ENCODE measurements around the gene CADPS2.
"Not testable (repeated sequence)": the region's sequence is repeated elsewhere in the genome, so short reads cannot be mapped to it uniquely, and the experiment has no call there.

Gene CADPS2

DNA sequence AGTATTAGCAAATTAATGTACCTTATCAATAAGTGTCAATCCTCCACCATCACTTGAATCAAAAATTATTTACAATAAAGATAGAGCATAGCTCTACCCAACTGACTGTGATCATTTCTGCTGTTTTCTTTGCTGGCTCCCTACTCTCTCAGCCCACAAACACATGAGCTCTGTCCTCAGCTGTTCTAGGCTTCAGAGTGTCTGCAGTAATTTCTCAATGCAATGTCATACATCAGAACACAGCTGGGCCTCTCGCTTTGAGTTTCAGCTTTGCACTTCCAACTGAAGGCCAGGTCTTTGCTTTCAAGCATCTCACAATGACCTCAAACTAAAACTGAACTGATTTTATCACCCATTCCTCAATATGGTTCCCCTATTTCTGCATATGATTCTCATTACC is 243.0 kb downstream of the CADPS2 start:
- no peak overlapping the region for H3K27ac ChIP-seq (replicated peaks)
- no peaks in the 10 kb centered on the region for H3K27me3 ChIP-seq (ENCODE audit: insufficient read depth, poor library complexity, severe bottlenecking)
- no peak overlapping the region for H3K4me3 ChIP-seq (replicated peaks; ENCODE audit: insufficient read depth, low read length)
- no peak for DNase-seq (ENCODE audit: low read depth in 1 of 2, low spot score in 1 of 2)
- TF ChIP-seq, protein P1, sequence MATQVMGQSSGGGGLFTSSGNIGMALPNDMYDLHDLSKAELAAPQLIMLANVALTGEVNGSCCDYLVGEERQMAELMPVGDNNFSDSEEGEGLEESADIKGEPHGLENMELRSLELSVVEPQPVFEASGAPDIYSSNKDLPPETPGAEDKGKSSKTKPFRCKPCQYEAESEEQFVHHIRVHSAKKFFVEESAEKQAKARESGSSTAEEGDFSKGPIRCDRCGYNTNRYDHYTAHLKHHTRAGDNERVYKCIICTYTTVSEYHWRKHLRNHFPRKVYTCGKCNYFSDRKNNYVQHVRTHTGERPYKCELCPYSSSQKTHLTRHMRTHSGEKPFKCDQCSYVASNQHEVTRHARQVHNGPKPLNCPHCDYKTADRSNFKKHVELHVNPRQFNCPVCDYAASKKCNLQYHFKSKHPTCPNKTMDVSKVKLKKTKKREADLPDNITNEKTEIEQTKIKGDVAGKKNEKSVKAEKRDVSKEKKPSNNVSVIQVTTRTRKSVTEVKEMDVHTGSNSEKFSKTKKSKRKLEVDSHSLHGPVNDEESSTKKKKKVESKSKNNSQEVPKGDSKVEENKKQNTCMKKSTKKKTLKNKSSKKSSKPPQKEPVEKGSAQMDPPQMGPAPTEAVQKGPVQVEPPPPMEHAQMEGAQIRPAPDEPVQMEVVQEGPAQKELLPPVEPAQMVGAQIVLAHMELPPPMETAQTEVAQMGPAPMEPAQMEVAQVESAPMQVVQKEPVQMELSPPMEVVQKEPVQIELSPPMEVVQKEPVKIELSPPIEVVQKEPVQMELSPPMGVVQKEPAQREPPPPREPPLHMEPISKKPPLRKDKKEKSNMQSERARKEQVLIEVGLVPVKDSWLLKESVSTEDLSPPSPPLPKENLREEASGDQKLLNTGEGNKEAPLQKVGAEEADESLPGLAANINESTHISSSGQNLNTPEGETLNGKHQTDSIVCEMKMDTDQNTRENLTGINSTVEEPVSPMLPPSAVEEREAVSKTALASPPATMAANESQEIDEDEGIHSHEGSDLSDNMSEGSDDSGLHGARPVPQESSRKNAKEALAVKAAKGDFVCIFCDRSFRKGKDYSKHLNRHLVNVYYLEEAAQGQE (IDR thresholded peaks at IDR 0.05; ENCODE audit: insufficient replicate concordance, low read depth), result no peak
- TF ChIP-seq POLR2AphosphoS5 (IDR thresholded peaks at IDR 0.05; ENCODE audit: low read depth) (no peak), SPI1 (IDR thresholded peaks at IDR 0.05; ENCODE audit: borderline replicate concordance, low read depth) (no peak), GABPA (IDR thresholded peaks at IDR 0.05; ENCODE audit: low read depth) (no peak)
- TF ChIP-seq, protein P2, sequence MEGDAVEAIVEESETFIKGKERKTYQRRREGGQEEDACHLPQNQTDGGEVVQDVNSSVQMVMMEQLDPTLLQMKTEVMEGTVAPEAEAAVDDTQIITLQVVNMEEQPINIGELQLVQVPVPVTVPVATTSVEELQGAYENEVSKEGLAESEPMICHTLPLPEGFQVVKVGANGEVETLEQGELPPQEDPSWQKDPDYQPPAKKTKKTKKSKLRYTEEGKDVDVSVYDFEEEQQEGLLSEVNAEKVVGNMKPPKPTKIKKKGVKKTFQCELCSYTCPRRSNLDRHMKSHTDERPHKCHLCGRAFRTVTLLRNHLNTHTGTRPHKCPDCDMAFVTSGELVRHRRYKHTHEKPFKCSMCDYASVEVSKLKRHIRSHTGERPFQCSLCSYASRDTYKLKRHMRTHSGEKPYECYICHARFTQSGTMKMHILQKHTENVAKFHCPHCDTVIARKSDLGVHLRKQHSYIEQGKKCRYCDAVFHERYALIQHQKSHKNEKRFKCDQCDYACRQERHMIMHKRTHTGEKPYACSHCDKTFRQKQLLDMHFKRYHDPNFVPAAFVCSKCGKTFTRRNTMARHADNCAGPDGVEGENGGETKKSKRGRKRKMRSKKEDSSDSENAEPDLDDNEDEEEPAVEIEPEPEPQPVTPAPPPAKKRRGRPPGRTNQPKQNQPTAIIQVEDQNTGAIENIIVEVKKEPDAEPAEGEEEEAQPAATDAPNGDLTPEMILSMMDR (IDR thresholded peaks at IDR 0.05; ENCODE audit: insufficient read depth, low read length), result no peak

DNA sequence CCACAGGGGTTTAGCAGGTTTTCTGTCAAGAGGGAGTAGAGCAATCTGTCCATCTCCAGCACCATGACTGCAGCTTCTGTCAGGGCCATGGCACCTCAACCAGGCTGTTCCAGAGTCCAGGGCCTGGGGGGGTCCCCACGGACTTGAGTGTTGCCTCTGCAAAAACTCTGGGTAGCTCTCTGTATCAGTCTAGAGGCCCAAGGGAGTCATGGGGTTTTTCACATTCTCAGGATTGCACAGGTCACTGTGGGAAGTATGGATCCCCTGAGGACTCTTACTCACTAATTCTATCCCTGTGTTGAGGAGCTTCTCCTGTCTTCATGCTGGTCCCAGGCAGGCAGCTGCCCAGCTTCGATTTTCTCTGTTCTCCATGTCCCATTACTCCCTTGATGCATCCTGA is 247.8 kb downstream of the CADPS2 start:
- no peaks in the 10 kb centered on the region for H3K27me3 ChIP-seq (ENCODE audit: insufficient read depth, poor library complexity, severe bottlenecking)
- TF ChIP-seq SPI1 (IDR thresholded peaks at IDR 0.05; ENCODE audit: borderline replicate concordance, low read depth) (no peak), GABPA (IDR thresholded peaks at IDR 0.05; ENCODE audit: low read depth) (no peak), POLR2AphosphoS5 (IDR thresholded peaks at IDR 0.05; ENCODE audit: low read depth) (no peak)
- TF ChIP-seq, protein P2 (IDR thresholded peaks at IDR 0.05; ENCODE audit: insufficient read depth, low read length), result no peak
- TF ChIP-seq, protein P1 (IDR thresholded peaks at IDR 0.05; ENCODE audit: insufficient replicate concordance, low read depth), result no peak
- no peak overlapping the region for H3K27ac ChIP-seq (replicated peaks)
- DNase-seq (ENCODE audit: low read depth in 1 of 2, low spot score in 1 of 2), result no peak
- no peak overlapping the region for H3K4me3 ChIP-seq (replicated peaks; ENCODE audit: insufficient read depth, low read length)

DNA sequence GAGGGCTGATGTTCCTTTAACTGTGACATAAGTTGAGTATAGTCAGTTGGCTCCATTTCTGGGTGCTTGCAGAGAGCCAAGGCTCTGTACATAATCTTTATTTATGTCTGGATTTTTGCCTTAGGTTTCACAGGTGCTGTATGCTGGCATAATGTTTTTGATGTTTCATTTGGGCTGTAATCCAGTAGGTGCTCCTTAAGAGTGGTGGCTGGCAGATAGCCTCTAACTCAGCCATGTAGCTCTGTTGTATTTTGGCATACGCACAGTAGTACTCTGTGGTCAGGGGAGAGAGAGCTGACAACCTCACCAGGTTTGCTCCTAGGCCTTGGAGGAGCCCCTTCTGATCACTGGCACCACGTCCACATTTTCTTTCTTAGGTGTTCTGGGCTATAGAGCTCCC is 248.5 kb downstream of the CADPS2 start:
- H3K27me3 ChIP-seq (ENCODE audit: insufficient read depth, poor library complexity, severe bottlenecking), result no peaks in the 10 kb centered on the region
- H3K4me3 ChIP-seq (replicated peaks; ENCODE audit: insufficient read depth, low read length), result no peak overlapping the region
- TF ChIP-seq, protein P2 (IDR thresholded peaks at IDR 0.05; ENCODE audit: insufficient read depth, low read length), result no peak
- TF ChIP-seq SPI1 (IDR thresholded peaks at IDR 0.05; ENCODE audit: borderline replicate concordance, low read depth), result no peak
- TF ChIP-seq, protein P1 (IDR thresholded peaks at IDR 0.05; ENCODE audit: insufficient replicate concordance, low read depth), result no peak
- TF ChIP-seq GABPA (IDR thresholded peaks at IDR 0.05; ENCODE audit: low read depth), result no peak
- no peak for TF ChIP-seq POLR2AphosphoS5 (IDR thresholded peaks at IDR 0.05; ENCODE audit: low read depth)
- H3K27ac ChIP-seq (replicated peaks), result no peak overlapping the region
- no peak for DNase-seq (ENCODE audit: low read depth in 1 of 2, low spot score in 1 of 2)

DNA sequence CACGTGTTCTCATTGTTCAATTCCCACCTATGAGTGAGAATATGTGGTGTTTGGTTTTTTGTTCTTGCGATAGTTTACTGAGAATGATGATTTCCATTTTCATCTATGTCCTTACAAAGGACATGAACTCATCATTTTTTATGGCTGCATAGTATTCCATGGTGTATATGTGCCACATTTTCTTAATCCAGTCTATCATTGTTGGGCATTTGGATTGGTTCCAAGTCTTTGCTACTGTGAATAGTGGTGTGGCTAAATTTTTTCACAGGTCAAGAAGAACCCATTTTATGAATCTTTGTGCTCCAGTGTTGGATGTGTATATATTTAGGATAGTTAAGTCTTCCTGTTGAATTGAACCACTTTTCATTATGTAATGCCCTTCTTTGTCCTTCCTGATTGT is 250.8 kb downstream of the CADPS2 start:
- not testable (repeated sequence) for DNase-seq (ENCODE audit: low read depth in 1 of 2, low spot score in 1 of 2); H3K4me3 ChIP-seq (replicated peaks; ENCODE audit: insufficient read depth, low read length); H3K27ac ChIP-seq (replicated peaks); H3K27me3 ChIP-seq (ENCODE audit: insufficient read depth, poor library complexity, severe bottlenecking)

All from HL-60 (cell line).